Renal cortex interstitium (tissue), 15 donors: Measurements from ENCODE around the gene SLC6A4. TPM values are rescaled to one million over a fixed set of nuclear protein-coding genes. Genes with fewer than 3 reads are reported as not detected.

Experiments used
- DNase-seq, 11 donors: peaks; one replicate each; pipeline ENCODE4 v3.0.0-alpha.2; 2013; ENCODE audit warnings: low read depth in 9 of 11, low spot score in 4 of 11; ENCODE audit errors: extremely low read depth in 1 of 11
- long read RNA-seq, 16 experiments: transcript quantifications; one replicate each; lab custom pipeline, GENCODE V29; 2026
- polyA plus RNA-seq, 3 donors: library from polyadenylated mRNA; unstranded; fragments of 120-200 nt; gene quantifications; one replicate each; pipeline ENCODE4 v1.2.1, GENCODE V29; 2013; ENCODE audit not compliant: insufficient read length in 3 of 3

The SLC6A4 gene
- 1 to 10 TPM in 1 of 3 donors, under 1 TPM in 2; 0.64 to 1.3 (median 0.83) TPM for polyA plus RNA-seq
- long read RNA-seq, donor 1, result 0 reads
- long read RNA-seq, donor 2, result 0 reads
- long read RNA-seq, donor 3, result 0 reads
- long read RNA-seq, donor 4, result 0 reads
- long read RNA-seq, donor 5, result 0 reads
- long read RNA-seq, donor 6, full-length matches to known transcripts, result 1 of 1 reads
- long read RNA-seq, donor 6, partial matches to known transcripts, result 0 of 1 reads
- long read RNA-seq, donor 6, other reads (novel, unspliced or antisense), result 0 of 1 reads
- long read RNA-seq, donor 7, result 0 reads
- long read RNA-seq, donor 8, result 0 reads
- long read RNA-seq, donor 9, result 0 reads
- long read RNA-seq, donor 10, result 0 reads
- long read RNA-seq, donor 11, result 0 reads
- long read RNA-seq, donor 12, result 0 reads
- long read RNA-seq, donor 13, result 0 reads
- long read RNA-seq, donor 14, result 0 reads
- long read RNA-seq, donor 15, result 0 reads
- long read RNA-seq, donor 16, result 0 reads

- DNase-seq, result no peak
These were observed at the start of gene SLC6A4 for GRCh38 chr17:30235386-30236296. Gene SLC6A4 (minus strand): TSS chr17:30235697. CDS start chr17:30221958, 13,739 bp downstream.

GRCh38 chr17:30279156-30279555 is 43.7 kb upstream of the SLC6A4 start:
- DNase-seq, result no peak

- DNase-seq, result peak in 6 of 11 donors; percentile 10 to 36 (median 32)
These were observed 42.5 kb upstream of the SLC6A4 start for GRCh38 chr17:30278032-30278431.

GRCh38 chr17:30275911-30276310 is 40.4 kb upstream of the SLC6A4 start:
- no peak for DNase-seq

GRCh38 chr17:30274887-30275286 is 39.4 kb upstream of the SLC6A4 start:
- DNase-seq, result no peak

- no peak for DNase-seq
These were observed 37.9 kb upstream of the SLC6A4 start for GRCh38 chr17:30273373-30273772.

- no peak for DNase-seq
These were observed 35.6 kb upstream of the SLC6A4 start for GRCh38 chr17:30271102-30271501.

GRCh38 chr17:30267625-30268024 is 32.1 kb upstream of the SLC6A4 start:
- DNase-seq, result no peak

- DNase-seq, result peak in 6 of 11 donors; percentile 8 to 24 (median 12)
These were observed 28.2 kb upstream of the SLC6A4 start for GRCh38 chr17:30263552-30264333.

GRCh38 chr17:30256756-30257506 is 21.4 kb upstream of the SLC6A4 start:
- no peak for DNase-seq

GRCh38 chr17:30254150-30254549 is 18.7 kb upstream of the SLC6A4 start:
- no peak for DNase-seq

- no peak for DNase-seq
These were observed 17.8 kb upstream of the SLC6A4 start for GRCh38 chr17:30253312-30253711.

- no peak for DNase-seq
These were observed 16.4 kb upstream of the SLC6A4 start for GRCh38 chr17:30251931-30252330.

GRCh38 chr17:30249460-30249859 is 14.0 kb upstream of the SLC6A4 start:
- DNase-seq, result no peak

GRCh38 chr17:30248786-30249185 is 13.3 kb upstream of the SLC6A4 start:
- no peak for DNase-seq

- no peak for DNase-seq
These were observed 11.0 kb upstream of the SLC6A4 start for GRCh38 chr17:30246460-30246859.

- no peak for DNase-seq
These were observed 9.4 kb upstream of the SLC6A4 start for GRCh38 chr17:30244853-30245385.

GRCh38 chr17:30243568-30243967 is 8.1 kb upstream of the SLC6A4 start:
- DNase-seq, result no peak
